Skeletal muscle tissue (tissue), 4 donors: ENCODE data around the gene TBX15. TPM values are rescaled to one million over a fixed set of nuclear protein-coding genes. Genes with fewer than 3 reads are reported as not detected.

Experiments used
- H3K27ac ChIP-seq: one replicate; pipeline ENCODE4 v1.7.0; 2013; ENCODE audit warnings: mild to moderate bottlenecking, low read depth, low read length, inconsistent platforms
- H3K27me3 ChIP-seq, 3 donors: one replicate each; pipeline ENCODE4 v1.7.0; 2013; ENCODE audit warnings: low read length in 3 of 3; ENCODE audit not compliant: control insufficient read depth in 3 of 3, insufficient read depth in 3 of 3
- H3K36me3 ChIP-seq, 3 donors: one replicate each; pipeline ENCODE4 v1.7.0; 2013; ENCODE audit warnings: low read length in 3 of 3; ENCODE audit not compliant: control insufficient read depth in 3 of 3, insufficient read depth in 3 of 3
- H3K4me1 ChIP-seq, 3 donors: one replicate each; pipeline ENCODE4 v1.7.0; 2013; ENCODE audit warnings: low read length in 3 of 3, mild to moderate bottlenecking in 3 of 3; ENCODE audit not compliant: control insufficient read depth in 3 of 3, insufficient read depth in 3 of 3
- H3K4me3 ChIP-seq, 3 donors: one replicate each; pipeline ENCODE4 v1.7.0; 2013; ENCODE audit warnings: low read length in 3 of 3
- H3K9ac ChIP-seq, 3 donors: one replicate each; pipeline ENCODE4 v1.7.0; 2013; ENCODE audit warnings: low read length in 3 of 3, mild to moderate bottlenecking in 3 of 3, moderate library complexity in 2 of 3, low read depth in 1 of 3
- H3K9me3 ChIP-seq, 3 donors: one replicate each; pipeline ENCODE4 v1.7.0; 2013; ENCODE audit warnings: low read length in 3 of 3; ENCODE audit not compliant: control insufficient read depth in 3 of 3
- total RNA-seq: library from RNA; depleted of rRNA; stranded (reverse); fragments of >200 nt; gene quantifications from one replicate; pipeline ENCODE4 v1.2.3, GENCODE V29; 2014
- donor health status: Osteomylitis.

The TBX15 gene
- total RNA-seq, 1 donor from 2014 or later: 49.6 TPM

DNA sequence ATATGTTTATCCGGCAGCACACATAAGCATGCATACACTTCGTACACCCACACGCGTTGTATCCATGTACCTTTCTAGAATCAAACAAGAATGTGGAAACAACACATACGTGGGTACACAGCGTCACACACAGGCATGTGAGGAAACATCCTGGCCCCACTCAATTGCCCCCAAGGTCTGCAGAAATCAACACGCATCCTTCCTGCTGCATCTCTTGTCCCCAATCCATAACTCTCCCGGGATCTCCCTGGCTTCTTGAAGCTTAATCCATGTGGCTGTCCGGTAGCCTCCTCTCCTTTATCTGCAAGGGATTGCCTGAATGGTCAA, 5.5 kb upstream of the TBX15 start:
- no peaks in the 10 kb centered on the region for H3K4me1 ChIP-seq
- H3K27ac ChIP-seq: no peak overlapping the region
- H3K36me3 ChIP-seq: no peaks in the 10 kb centered on the region
- no peak overlapping the region for H3K4me3 ChIP-seq
- H3K9me3 ChIP-seq: no peaks in the 10 kb centered on the region
- peaks cover 4 to 12% (median 11%) of the 10 kb centered on the region in 3 donors for H3K27me3 ChIP-seq
- H3K9ac ChIP-seq: no peak overlapping the region

- H3K9me3 ChIP-seq: no peaks in the 10 kb centered on the region
- H3K27ac ChIP-seq: no peak overlapping the region
- peaks cover 4 to 15% (median 9%) of the 10 kb centered on the region in 3 donors for H3K27me3 ChIP-seq
- H3K4me3 ChIP-seq: no peak overlapping the region
- peaks cover 0 to 2% (median 0%) of the 10 kb centered on the region in 3 donors for H3K4me1 ChIP-seq
- no peak overlapping the region for H3K9ac ChIP-seq
- no peaks in the 10 kb centered on the region for H3K36me3 ChIP-seq
Observed at GRCh38 chr1:118992868-118993699, 4.9 kb upstream of the TBX15 start.

DNA sequence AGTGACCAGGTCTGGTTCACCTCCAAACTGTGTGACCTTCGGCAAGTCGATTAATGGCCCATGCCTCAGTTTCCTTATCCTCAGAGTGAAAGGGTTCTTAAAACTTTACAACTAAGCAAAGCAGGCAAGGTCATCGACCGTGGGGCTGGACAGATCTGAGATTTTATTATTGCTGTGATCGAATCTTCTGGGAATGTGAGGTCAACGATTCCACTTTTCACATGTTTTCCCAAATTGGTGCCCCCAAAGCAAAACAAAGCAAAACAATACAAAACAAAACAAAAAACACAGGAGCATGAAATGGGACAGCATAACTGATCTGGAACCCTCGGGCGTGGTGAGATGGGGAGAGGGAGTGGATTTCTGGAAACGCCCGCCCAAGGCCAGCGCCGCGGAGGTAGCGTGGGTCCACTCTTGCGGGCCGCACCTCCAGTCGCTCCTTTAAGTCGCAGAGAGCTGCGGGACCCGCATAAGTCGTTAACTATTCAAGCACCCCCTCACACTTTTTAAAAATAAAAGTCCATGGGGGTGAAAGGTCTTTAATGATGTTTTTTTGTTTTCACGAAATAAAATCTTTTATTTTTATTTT, 4.2 kb upstream of the TBX15 start:
- Histone ChIP-seq H3K4me1 (peaks cover 0 to 2% (median 0%) of the 10 kb centered on the region in 3 donors), H3K27me3 (peaks cover 4 to 15% (median 7%) of the 10 kb centered on the region in 3 donors), H3K36me3 (no peaks in the 10 kb centered on the region), H3K27ac (no peak overlapping the region), H3K4me3 (no peak overlapping the region), H3K9me3 (no peaks in the 10 kb centered on the region), H3K9ac (no peak overlapping the region)

DNA sequence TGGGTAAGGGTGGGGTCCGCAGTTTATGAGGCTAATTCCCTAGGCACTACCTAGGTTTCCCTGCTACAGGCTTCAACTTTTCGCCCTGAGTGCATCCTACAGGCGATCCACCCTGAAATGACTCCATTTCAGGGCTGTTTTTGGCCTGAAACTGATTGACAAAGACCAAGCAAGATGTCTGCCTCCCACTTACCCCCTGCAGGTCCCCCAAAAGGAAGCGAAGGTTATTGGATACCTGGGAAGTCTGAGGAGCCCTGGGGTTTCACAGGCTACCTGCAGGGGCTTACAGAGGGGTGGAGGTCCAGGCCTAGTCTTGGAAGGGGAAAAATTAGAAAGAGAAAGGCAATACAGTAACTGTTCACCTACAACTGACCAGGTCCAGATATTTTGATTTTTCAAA, 3.3 kb upstream of the TBX15 start:
- H3K9ac ChIP-seq: no peak overlapping the region
- peaks cover 4 to 15% (median 7%) of the 10 kb centered on the region in 3 donors for H3K27me3 ChIP-seq
- H3K36me3 ChIP-seq: no peaks in the 10 kb centered on the region
- H3K4me3 ChIP-seq: no peak overlapping the region
- H3K4me1 ChIP-seq: peaks cover 0 to 2% (median 0%) of the 10 kb centered on the region in 3 donors
- no peaks in the 10 kb centered on the region for H3K9me3 ChIP-seq
- H3K27ac ChIP-seq: no peak overlapping the region

GRCh38 chr1:118990513-118991152, 2.5 kb upstream of the TBX15 start:
- Histone ChIP-seq H3K9ac (no peak overlapping the region), H3K9me3 (no peaks in the 10 kb centered on the region), H3K4me3 (no peak overlapping the region), H3K27ac (no peak overlapping the region), H3K4me1 (peaks cover 2 to 7% (median 3%) of the 10 kb centered on the region in 3 donors), H3K36me3 (no peaks in the 10 kb centered on the region), H3K27me3 (peaks cover 4 to 15% (median 7%) of the 10 kb centered on the region in 3 donors)

GRCh38 chr1:118989878-118990378, 1.8 kb upstream of the TBX15 start:
- Histone ChIP-seq H3K9me3 (no peaks in the 10 kb centered on the region), H3K4me3 (peak overlapping the region in 2 of 3 donors; percentile 23 to 29), H3K36me3 (no peaks in the 10 kb centered on the region), H3K9ac (peak overlapping the region in 1 of 3 donors; percentile 66), H3K27ac (peak overlapping the region; percentile 96), H3K4me1 (peaks cover 3 to 7% (median 7%) of the 10 kb centered on the region in 3 donors), H3K27me3 (peaks cover 4 to 18% (median 7%) of the 10 kb centered on the region in 3 donors)

- Histone ChIP-seq H3K4me1 (peaks cover 3 to 8% (median 7%) of the 10 kb centered on the region in 3 donors), H3K27ac (peak overlapping the region; percentile 96), H3K27me3 (peaks cover 4 to 18% (median 6%) of the 10 kb centered on the region in 3 donors), H3K4me3 (peak overlapping the region in 2 of 3 donors; percentile 35 to 94), H3K36me3 (no peaks in the 10 kb centered on the region), H3K9me3 (no peaks in the 10 kb centered on the region), H3K9ac (peak overlapping the region; percentile 66 to 98 (median 91))
Observed at GRCh38 chr1:118989006-118989815, 1.1 kb upstream of the TBX15 start.

GRCh38 chr1:118987468-118988185, 516 bp downstream of the TBX15 start:
- H3K9ac ChIP-seq: peak overlapping the region; percentile 91 to 99 (median 98)
- H3K4me3 ChIP-seq: peak overlapping the region; percentile 75 to 95 (median 94)
- H3K27me3 ChIP-seq: peaks cover 0 to 12% (median 0%) of the 10 kb centered on the region in 3 donors
- H3K36me3 ChIP-seq: peaks cover 0 to 7% (median 3%) of the 10 kb centered on the region in 3 donors
- H3K4me1 ChIP-seq: peaks cover 14 to 17% (median 16%) of the 10 kb centered on the region in 3 donors
- H3K9me3 ChIP-seq: no peaks in the 10 kb centered on the region
- peak overlapping the region; percentile 96 for H3K27ac ChIP-seq
